Esophagus (tissue), 2 donors: ENCODE results near the gene PRKAR1B. TPM values are rescaled to one million over a fixed set of nuclear protein-coding genes. Genes with fewer than 3 reads are reported as not detected.

Experiments
- H3K27ac ChIP-seq, 2 donors: one replicate each; pipeline ENCODE4 v1.5.1; 2013; ENCODE audit warnings: low read depth in 2 of 2, mild to moderate bottlenecking in 2 of 2, inconsistent platforms in 1 of 2, low read length in 1 of 2, moderate library complexity in 1 of 2
- H3K27me3 ChIP-seq, 2 donors: one replicate each; pipeline ENCODE4 v1.6.1; 2013; ENCODE audit warnings: low read length in 2 of 2, control low read depth in 1 of 2, mild to moderate bottlenecking in 1 of 2; ENCODE audit not compliant: insufficient read depth in 2 of 2, control insufficient read depth in 1 of 2
- H3K36me3 ChIP-seq, 2 donors: one replicate each; pipeline ENCODE4 v1.6.1; 2013; ENCODE audit warnings: low read length in 1 of 2; ENCODE audit not compliant: control insufficient read depth in 2 of 2, insufficient read depth in 2 of 2
- H3K4me1 ChIP-seq, 2 donors: one replicate each; pipeline ENCODE4 v1.6.1; 2013; ENCODE audit warnings: low read length in 1 of 2; ENCODE audit not compliant: control insufficient read depth in 2 of 2, insufficient read depth in 2 of 2
- H3K4me3 ChIP-seq, 2 donors: one replicate each; pipeline ENCODE4 v1.5.1; 2013; ENCODE audit warnings: low read length in 2 of 2, mild to moderate bottlenecking in 2 of 2, low read depth in 1 of 2, moderate library complexity in 1 of 2
- H3K9me3 ChIP-seq, 2 donors: one replicate each; pipeline ENCODE4 v1.6.1; 2013; ENCODE audit warnings: mild to moderate bottlenecking in 2 of 2, low read depth in 1 of 2, low read length in 1 of 2, moderate library complexity in 1 of 2; ENCODE audit not compliant: control insufficient read depth in 2 of 2, insufficient read depth in 1 of 2
- WGBS, 2 donors: extraction: QIAGEN DNeasy Blood & Tissue Kit; methylation state at CpG; one replicate each; pipeline ENCODE4 v1.1.7; 2013; 5-methylcytosine and 5-hydroxymethylcytosine counted together
- polyA plus RNA-seq, 2 donors: library from polyadenylated mRNA; stranded (reverse); fragments of 200-250 nt; gene quantifications; one replicate each; pipeline ENCODE4 v1.2.3, GENCODE V29; 2013
- donor health status: healthy with polysubstance abuse.
- donor health status: Bipolar disorder and iron deficiency.

Gene PRKAR1B
- polyA plus RNA-seq, 2 donors, result 10.4 to 10.9 TPM

GRCh38 chr7:690478-691360, 36.4 kb downstream of the PRKAR1B start:
- H3K9me3 ChIP-seq, result peaks cover 0 to 4% of the 10 kb centered on the region in 2 donors
- 96 to 97% methylated on average over 27 of the region's 27 CpGs for WGBS, 2 donors
- peaks cover 0 to 5% of the 10 kb centered on the region in 2 donors for H3K36me3 ChIP-seq
- no peaks in the 10 kb centered on the region for H3K4me1 ChIP-seq
- H3K27me3 ChIP-seq, result no peaks in the 10 kb centered on the region
- no peak overlapping the region for H3K4me3 ChIP-seq
- no peak overlapping the region for H3K27ac ChIP-seq

DNA sequence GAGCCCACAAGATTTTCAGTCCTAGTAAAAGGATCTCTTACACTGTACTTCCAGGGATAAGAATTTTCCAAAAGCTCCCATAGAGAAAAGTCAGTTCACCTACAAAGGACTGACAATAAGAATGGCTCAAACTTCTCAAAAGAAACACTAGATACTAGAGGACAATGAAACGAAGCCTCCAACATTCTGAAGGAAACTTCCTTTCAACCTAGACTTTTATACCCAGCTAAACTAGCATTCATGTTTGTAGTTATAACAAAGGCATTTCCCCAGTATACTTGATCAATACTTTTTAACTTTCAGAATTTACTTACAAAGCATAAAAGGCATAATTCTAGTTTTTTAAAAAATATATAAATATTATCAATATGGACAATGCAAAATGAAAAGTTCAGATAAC, 41.5 kb downstream of the PRKAR1B start:
- H3K4me3 ChIP-seq, result no peak overlapping the region
- no peak overlapping the region for H3K27ac ChIP-seq
- peaks cover 0 to 4% of the 10 kb centered on the region in 2 donors for H3K9me3 ChIP-seq
- 97% methylated on average over 1 of the region's 1 CpG for WGBS, 2 donors
- H3K4me1 ChIP-seq, result no peaks in the 10 kb centered on the region
- peaks cover 0 to 8% of the 10 kb centered on the region in 2 donors for H3K36me3 ChIP-seq
- H3K27me3 ChIP-seq, result no peaks in the 10 kb centered on the region

- 93 to 98% methylated on average over 9 of the region's 9 CpGs for WGBS, 2 donors
Measured at GRCh38 chr7:684416-684815, 42.7 kb downstream of the PRKAR1B start.

DNA sequence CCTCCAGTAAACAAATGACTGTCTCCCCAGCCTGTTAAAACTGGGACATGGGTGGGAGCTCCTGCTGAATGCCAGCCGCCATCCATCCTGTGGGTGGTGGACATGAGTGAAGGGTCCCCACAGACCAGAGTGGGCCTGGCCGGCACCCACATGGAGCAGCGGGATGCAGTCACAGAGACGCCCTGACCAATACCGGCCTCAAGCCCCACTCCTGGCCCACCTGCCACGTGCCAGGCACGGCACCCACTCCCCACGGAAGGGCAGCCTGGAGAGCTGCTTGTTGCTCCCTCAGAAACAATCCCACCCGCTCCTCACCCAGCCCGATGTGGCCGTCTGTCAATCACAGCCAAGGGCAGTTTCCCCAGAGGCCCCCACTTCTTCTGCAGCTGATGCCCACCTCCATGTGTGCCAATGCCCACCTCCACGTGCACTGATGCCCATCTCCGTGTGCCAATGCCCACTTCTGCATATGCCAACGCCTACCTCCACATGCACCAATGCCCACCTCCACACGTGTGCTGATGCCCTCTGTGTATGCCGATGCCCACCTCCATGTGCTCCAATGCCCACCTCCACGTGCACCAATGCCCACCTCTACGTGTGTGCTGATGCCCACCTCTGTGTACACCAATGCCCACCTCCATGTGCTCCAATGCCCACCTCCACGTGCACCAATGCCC, 43.4 kb downstream of the PRKAR1B start:
- 97 to 99% methylated on average over 19 of the region's 19 CpGs for WGBS, 2 donors
- Histone ChIP-seq H3K27me3 (no peaks in the 10 kb centered on the region), H3K27ac (no peak overlapping the region), H3K36me3 (peaks cover 0 to 16% of the 10 kb centered on the region in 2 donors), H3K4me3 (no peak overlapping the region), H3K4me1 (no peaks in the 10 kb centered on the region), H3K9me3 (peaks cover 0 to 4% of the 10 kb centered on the region in 2 donors)

More at GRCh38 chr7:684416-684815, 42.7 kb downstream of the PRKAR1B start:
- Histone ChIP-seq H3K36me3 (peaks cover 0 to 15% of the 10 kb centered on the region in 2 donors), H3K4me3 (no peak overlapping the region), H3K27me3 (no peaks in the 10 kb centered on the region), H3K9me3 (peaks cover 0 to 4% of the 10 kb centered on the region in 2 donors), H3K4me1 (no peaks in the 10 kb centered on the region), H3K27ac (no peak overlapping the region)

GRCh38 chr7:682810-683209, 44.3 kb downstream of the PRKAR1B start:
- Histone ChIP-seq H3K4me3 (no peak overlapping the region), H3K9me3 (no peaks in the 10 kb centered on the region), H3K27ac (no peak overlapping the region), H3K27me3 (no peaks in the 10 kb centered on the region), H3K36me3 (peaks cover 0 to 16% of the 10 kb centered on the region in 2 donors), H3K4me1 (no peaks in the 10 kb centered on the region)
- 97% methylated on average over 11 of the region's 11 CpGs for WGBS, 2 donors

DNA sequence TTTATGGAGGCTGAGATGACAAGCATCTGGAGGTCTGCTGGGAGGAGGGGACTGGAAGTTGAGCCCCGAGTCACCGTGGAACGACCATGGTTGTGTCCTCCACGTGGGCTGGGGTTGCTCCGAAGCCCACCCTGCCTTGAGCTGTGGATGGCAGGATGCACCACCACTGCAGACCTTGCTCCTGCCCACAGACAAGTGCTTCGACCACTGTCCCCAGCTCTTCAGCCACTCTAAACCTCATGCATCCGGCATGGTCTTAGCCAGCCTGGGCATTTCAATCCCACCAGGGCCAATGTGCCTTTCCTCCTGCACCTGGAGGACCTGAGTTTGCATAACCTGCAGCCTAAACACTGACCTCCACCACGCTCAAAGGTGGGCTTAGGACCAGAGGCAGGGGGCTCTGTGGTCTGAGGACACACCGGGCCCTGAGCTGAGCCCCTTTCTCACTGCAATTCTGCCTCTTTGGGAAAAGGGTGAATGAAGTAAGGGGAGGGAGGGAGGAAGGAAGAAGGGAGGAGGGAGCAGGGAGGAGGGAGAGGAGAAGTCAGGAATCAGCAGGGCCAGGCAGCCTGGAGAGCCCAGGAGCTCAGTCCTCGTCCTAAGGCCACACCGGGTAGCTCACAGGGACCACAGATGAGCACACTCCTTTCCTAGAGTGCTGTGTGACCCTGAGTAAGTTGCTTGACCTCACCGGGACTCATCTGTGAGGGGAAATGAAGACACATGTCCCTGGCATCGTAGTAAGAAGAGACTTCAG, 45.4 kb downstream of the PRKAR1B start:
- Histone ChIP-seq H3K27ac (no peak overlapping the region), H3K27me3 (no peaks in the 10 kb centered on the region), H3K4me3 (no peak overlapping the region), H3K9me3 (no peaks in the 10 kb centered on the region), H3K4me1 (no peaks in the 10 kb centered on the region), H3K36me3 (peaks cover 4 to 21% of the 10 kb centered on the region in 2 donors)
- 95% methylated on average over 13 of the region's 13 CpGs for WGBS, 2 donors

DNA sequence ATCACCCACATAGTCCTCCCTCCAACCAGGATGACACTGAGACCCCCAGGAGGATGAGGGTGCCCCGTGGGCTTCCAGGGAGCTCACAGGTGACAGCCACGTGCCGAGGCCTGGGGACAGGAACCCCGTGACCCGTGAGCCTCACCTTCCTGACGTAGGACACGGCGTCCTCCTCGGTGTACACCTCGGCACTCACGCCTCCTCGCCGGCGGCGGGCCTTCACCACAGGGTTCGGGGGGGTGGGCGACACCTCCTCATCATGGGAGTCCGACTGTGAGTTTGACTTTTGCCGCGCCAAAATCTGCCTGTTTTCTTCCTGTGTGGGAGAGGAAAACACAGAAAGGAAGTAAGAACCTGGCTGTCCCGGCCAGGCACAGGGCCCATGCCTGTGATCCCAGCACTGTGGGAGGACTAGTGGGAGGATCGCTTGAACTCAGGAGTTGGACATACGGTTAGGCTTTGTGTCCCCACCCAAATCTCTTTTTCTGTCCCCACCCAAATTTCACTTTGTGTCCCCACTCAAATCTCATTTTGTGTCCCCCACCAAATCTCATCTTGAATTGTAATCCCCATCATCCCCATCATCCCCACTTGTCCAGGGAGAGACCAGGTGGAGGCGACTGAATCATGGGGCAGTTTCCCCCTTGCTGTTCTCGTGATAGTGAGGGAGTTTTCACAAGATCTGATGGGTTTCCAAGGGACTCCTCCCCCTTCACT, 46.5 kb downstream of the PRKAR1B start:
- Histone ChIP-seq H3K27ac (no peak overlapping the region), H3K36me3 (peaks cover 4 to 23% of the 10 kb centered on the region in 2 donors), H3K4me1 (no peaks in the 10 kb centered on the region), H3K27me3 (no peaks in the 10 kb centered on the region), H3K9me3 (no peaks in the 10 kb centered on the region), H3K4me3 (no peak overlapping the region)
- WGBS, 2 donors, result 96 to 97% methylated on average over 25 of the region's 25 CpGs

GRCh38 chr7:676972-677385, 50.1 kb downstream of the PRKAR1B start:
- Histone ChIP-seq H3K4me1 (no peaks in the 10 kb centered on the region), H3K36me3 (peaks cover 4 to 15% of the 10 kb centered on the region in 2 donors), H3K27me3 (no peaks in the 10 kb centered on the region), H3K4me3 (no peak overlapping the region), H3K27ac (no peak overlapping the region), H3K9me3 (no peaks in the 10 kb centered on the region)
- whole genome bisulfite sequencing, 2 donors, result 94 to 95% methylated on average over 17 to 23 of the region's 23 CpGs
